HepG2 (cell line): ENCODE results near the gene CFAP46. TPM values are rescaled to one million over a fixed set of nuclear protein-coding genes. Genes with fewer than 3 reads are reported as not detected.
A peak's percentile ranks its signal among the peaks of the same experiment; 100 is the strongest.

Experiments
- ATAC-seq: fragments of 200-7000 bp; cut with Tn5 transposase; 3 replicates; pipeline ENCODE4 v1.9.1; 2020; ENCODE audit warnings: mild to moderate bottlenecking, moderate library complexity
- BruUV-seq: library from RNA; stranded (reverse); fragments of 400-500 nt; replicated peaks from 2 replicates; lab custom pipeline; 2021; lab: Mats Ljungman, UMichigan
- CTCF ChIA-PET: fragments of 300-600 bp; formaldehyde crosslinking; extraction: SDS; loops from one replicate; lab custom pipeline; 2021; ENCODE audit warnings: low total read pairs, inconsistent platforms, low intra/inter-chr PET ratio; lab: Yijun Ruan, JAX
- POLR2A ChIA-PET: fragments of 350-600 bp; sonication (Branson Sonifier 250); formaldehyde crosslinking; loops from one replicate; lab custom pipeline; 2020; ENCODE audit warnings: antibody characterized with exemption, inconsistent platforms; lab: Yijun Ruan, JAX
- DNase-seq: peaks from one replicate; pipeline ENCODE4 v3.0.0-alpha.2; 2015; ENCODE audit warnings: low spot score
- FAIRE-seq: peaks from 3 replicates; lab custom pipeline; 2011; peaks lifted over from hg19 to GRCh38; lab: Jason Lieb, UNC
- H2AFZ ChIP-seq: one replicate; pipeline ENCODE4 v1.6.1; 2011; ENCODE audit warnings: low read length, inconsistent platforms
- H3K27ac ChIP-seq: fragments of 300-600 bp; 3 replicates; pipeline ENCODE4 v1.8.0; 2011; ENCODE audit warnings: mixed run types, mild to moderate bottlenecking, mixed read lengths, low read length, inconsistent platforms; ENCODE audit not compliant: insufficient read depth; ENCODE audit errors: extremely low read length
- H3K27me3 ChIP-seq, 2 experiments: fragments of 200-600 bp in 1 of 2; 2 replicates in 1 of 2; 3 replicates in 1 of 2; pipeline versions ENCODE4 v1.6.0 to v1.8.0; 2011; ENCODE audit warnings: low read length in 2 of 2, mild to moderate bottlenecking in 2 of 2, moderate library complexity in 2 of 2, inconsistent platforms in 1 of 2; ENCODE audit not compliant: insufficient read depth in 2 of 2, control insufficient read depth in 1 of 2
- H3K36me3 ChIP-seq, 2 experiments: fragments of 200-600 bp in 1 of 2; replicated peaks in 1 of 2; 2 replicates in 1 of 2; 3 replicates in 1 of 2; pipeline versions ENCODE4 v1.5.1 to v1.8.0; 2011; ENCODE audit warnings: low read length in 2 of 2, inconsistent platforms in 1 of 2; ENCODE audit not compliant: insufficient read depth in 2 of 2, control insufficient read depth in 1 of 2
- H3K4me1 ChIP-seq: 2 replicates; pipeline ENCODE4 v1.5.1; 2012; ENCODE audit warnings: low read length, inconsistent platforms; ENCODE audit not compliant: insufficient read depth
- H3K4me2 ChIP-seq: 2 replicates; pipeline ENCODE4 v1.6.0; 2011; ENCODE audit warnings: low read depth, low read length, inconsistent platforms
- H3K4me3 ChIP-seq, 3 experiments: fragments of 200-600 bp in 1 of 3; sonication (generic), shearing (Covaris generic) in 1 of 3; replicated peaks in 1 of 3; 2 replicates each; pipeline ENCODE4 v1.5.1; 2011 to 2016; ENCODE audit warnings: low read length in 3 of 3, inconsistent platforms in 2 of 3, low read depth in 2 of 3, mild to moderate bottlenecking in 2 of 3, control low read depth in 1 of 3, mixed read lengths in 1 of 3; ENCODE audit not compliant: insufficient read depth in 1 of 3
- H3K79me2 ChIP-seq: one replicate; pipeline ENCODE4 v1.6.1; 2011; ENCODE audit warnings: low read length, inconsistent platforms; ENCODE audit not compliant: insufficient read depth
- H3K9ac ChIP-seq: 2 replicates; pipeline ENCODE4 v1.6.0; 2011; ENCODE audit warnings: mild to moderate bottlenecking, low read depth, low read length, inconsistent platforms; ENCODE audit not compliant: insufficient read depth
- H3K9me3 ChIP-seq: 2 replicates; pipeline ENCODE4 v1.5.1; 2012; ENCODE audit warnings: mild to moderate bottlenecking, low read length
- H4K20me1 ChIP-seq: 2 replicates; pipeline ENCODE4 v1.6.0; 2011; ENCODE audit warnings: inconsistent platforms, mild to moderate bottlenecking, low read length, moderate library complexity; ENCODE audit not compliant: insufficient read depth
- CCAR2 ChIP-seq: fragments of 200-400 bp; formaldehyde crosslinking; optimal IDR thresholded peaks from 2 replicates; pipeline ENCODE3; 2018; ENCODE audit warnings: low read depth, mild to moderate bottlenecking, low read length, moderate library complexity
- FOXP4 ChIP-seq: sonication (generic); formaldehyde crosslinking; IDR thresholded peaks from 2 replicates; pipeline ENCODE4 v1.4.0; 2020; ENCODE audit warnings: missing genetic modification reagents
- PRDM15 ChIP-seq: sonication (generic); formaldehyde crosslinking; IDR thresholded peaks from 2 replicates; pipeline ENCODE4 v1.4.0; 2020; ENCODE audit warnings: missing genetic modification reagents
- RNF2 ChIP-seq: fragments of 450-650 bp; conservative IDR thresholded peaks from 2 replicates; pipeline ENCODE4 v1.6.1; 2016; ENCODE audit warnings: low read depth
- ZBTB38 ChIP-seq: sonication (generic); formaldehyde crosslinking; IDR thresholded peaks from 2 replicates; pipeline ENCODE4 v1.5.1; 2020; ENCODE audit warnings: mild to moderate bottlenecking, missing genetic modification reagents
- ZFP41 ChIP-seq: sonication (generic); formaldehyde crosslinking; IDR thresholded peaks from 2 replicates; pipeline ENCODE4 v1.4.0; 2020; ENCODE audit warnings: mild to moderate bottlenecking, missing genetic modification reagents, borderline replicate concordance
- ZKSCAN5 ChIP-seq: sonication (generic); formaldehyde crosslinking; IDR thresholded peaks from 2 replicates; pipeline ENCODE4 v1.5.1; 2020; ENCODE audit warnings: mild to moderate bottlenecking, missing genetic modification reagents
- ZNF644 ChIP-seq: IDR thresholded peaks from 2 replicates; pipeline ENCODE4 v1.6.1; 2016; ENCODE audit warnings: low read depth
- WGBS: methylation state at CpG from one replicate; pipeline ENCODE4 v1.1.6; 2017; ENCODE audit warnings: low lambda C conversion rate; 5-methylcytosine and 5-hydroxymethylcytosine counted together
- in situ Hi-C: cut with HindIII; loops from 2 replicates; pipeline ENCODE4 v1.10.0; 2017; ENCODE audit warnings: low pct_unique_long_range_greater_than_20kb; ENCODE audit not compliant: extremely low pct_ligation_motif_present
- intact Hi-C: fragments of 100-400 bp; cut with micrococcal nuclease; formaldehyde crosslinking; loops from one replicate; pipeline ENCODE4 v1.10.0; 2022; ENCODE audit not compliant: unreplicated experiment
- polyA plus RNA-seq, 8 experiments: library from polyadenylated mRNA; depleted of rRNA in 3 of 8; stranded (reverse) in 7 of 8; unstranded in 1 of 8; fragments of >200 nt; fragmentation: Illumina TruSeq in 4 of 8; extraction: Trizol in 4 of 8; gene quantifications; 2 replicates each; pipeline versions ENCODE4 v1.2.1 to v1.2.3, GENCODE V29; 2011 to 2016; ENCODE audit warnings: low read depth in 4 of 8, missing spikeins in 1 of 8, mixed read lengths in 1 of 8; ENCODE audit not compliant: insufficient read depth in 1 of 8
- total RNA-seq, 5 experiments: library from RNA; depleted of rRNA; stranded (reverse); fragments of >200 nt; fragmentation: Illumina TruSeq; extraction: Trizol; gene quantifications; 2 replicates each; pipeline ENCODE4 v1.2.3, GENCODE V29; 2016; ENCODE audit warnings: low read depth in 1 of 5

Gene CFAP46
- total and polyA plus RNA-seq, 2 of the 13 experiments (the other 11 are each of a cell fraction or from before 2014, with no cell fraction given), result 0.24 to 0.84 TPM

GRCh38 chr10:132988988-132989387 is 46.6 kb upstream of the CFAP46 start (continued):
- TF ChIP-seq FOXP4 (CRISPR knock-in tag) (no peak), ZNF644 (CRISPR knock-in tag) (no peak)

- Histone ChIP-seq H3K27me3 (peaks cover 9 to 67% of the 10 kb centered on the region in 2 experiments; a peak in 4 of 5 replicates), H3K9ac (no peak overlapping the region), H3K9me3 (no peaks in the 10 kb centered on the region), H3K4me2 (no peak overlapping the region), H3K79me2 (no peaks in the 10 kb centered on the region), H3K27ac (no peak overlapping the region), H3K4me3 (no peak overlapping the region), H2AFZ (no peak overlapping the region), H3K4me1 (no peaks in the 10 kb centered on the region), H3K36me3 (no peaks in the 10 kb centered on the region), H4K20me1 (0 out of 2 replicates have a peak, but pooled peaks cover 5% of the 10 kb centered on the region)
- POLR2A ChIA-PET, result no interaction called here
- DNase-seq (no peak), ATAC-seq (no peak), FAIRE-seq (no peak)
- no TSS peak for BruUV-seq
- in situ Hi-C loops, result no loop called here
- TF ChIP-seq RNF2 (no peak), ZFP41 (CRISPR knock-in tag) (no peak), ZKSCAN5 (CRISPR knock-in tag) (no peak), CCAR2 (no peak), ZBTB38 (CRISPR knock-in tag) (no peak), PRDM15 (CRISPR knock-in tag) (peak; percentile 57; the same call in 1 of the 2 replicates)
- CTCF ChIA-PET, result no interaction called here
- intact Hi-C loops, result no loop called here
- WGBS, result 23% methylated on average over 17 of the region's 29 CpGs
Observed at GRCh38 chr10:132987671-132988571, 45.6 kb upstream of the CFAP46 start.
